EL (cell line): ENCODE results near the gene N4BP3.

Experiments
- DNase-seq: peaks from one replicate; pipeline ENCODE4 v3.0.0-alpha.2; 2016

N4BP3 gene

GRCh38 chr5:178152491-178153444 is 39.4 kb downstream of the N4BP3 start:
- DNase-seq: no peak

GRCh38 chr5:178153530-178154340 is 40.4 kb downstream of the N4BP3 start, which contains the start of gene NHP2:
Gene NHP2 (minus strand): TSS chr5:178153885. CDS start chr5:178153817, 68 bp downstream.
- DNase-seq: peak; percentile 99

- peak; percentile 25 for DNase-seq
These were observed 41.7 kb downstream of the N4BP3 start for GRCh38 chr5:178155065-178155464.

- no peak for DNase-seq
These were observed 46.8 kb downstream of the N4BP3 start for GRCh38 chr5:178160176-178160575.

- no peak for DNase-seq
These were observed 49.1 kb downstream of the N4BP3 start for GRCh38 chr5:178162481-178162880.

GRCh38 chr5:178163772-178164735 is 50.7 kb downstream of the N4BP3 start:
- peak; percentile 71 for DNase-seq

GRCh38 chr5:178165581-178165980 is 52.2 kb downstream of the N4BP3 start:
- no peak for DNase-seq

- DNase-seq: no peak
These were observed 57.1 kb downstream of the N4BP3 start for GRCh38 chr5:178170455-178170854.

GRCh38 chr5:178174456-178174855 is 61.1 kb downstream of the N4BP3 start:
- no peak for DNase-seq
